ENCODE results near the gene CCN5. TPM values are rescaled to one million over a fixed set of nuclear protein-coding genes. Genes with fewer than 3 reads are reported as not detected.
A peak's percentile ranks its signal among the peaks of the same experiment; 100 is the strongest.

The CCN5 gene
- total and polyA plus RNA-seq, 2 of the 13 experiments (the other 11 are each of a cell fraction or from before 2014, with no cell fraction given) = 0.12 TPM; not detected in 1

- TF ChIP-seq TOPORS (CRISPR knock-in tag; IDR thresholded peaks at IDR 0.05) = no peak
- no peak for TF ChIP-seq GTF2F1 (IDR thresholded peaks at IDR 0.05; ENCODE audit: low read length)
- no peak for TF ChIP-seq NR2F6 (IDR thresholded peaks at IDR 0.05)
- TF ChIP-seq NR2F6 (CRISPR knock-in tag; IDR thresholded peaks at IDR 0.05) = no peak
- TF ChIP-seq NFE2 (CRISPR knock-in tag; IDR thresholded peaks at IDR 0.05) = no peak
- TF ChIP-seq, protein P1, sequence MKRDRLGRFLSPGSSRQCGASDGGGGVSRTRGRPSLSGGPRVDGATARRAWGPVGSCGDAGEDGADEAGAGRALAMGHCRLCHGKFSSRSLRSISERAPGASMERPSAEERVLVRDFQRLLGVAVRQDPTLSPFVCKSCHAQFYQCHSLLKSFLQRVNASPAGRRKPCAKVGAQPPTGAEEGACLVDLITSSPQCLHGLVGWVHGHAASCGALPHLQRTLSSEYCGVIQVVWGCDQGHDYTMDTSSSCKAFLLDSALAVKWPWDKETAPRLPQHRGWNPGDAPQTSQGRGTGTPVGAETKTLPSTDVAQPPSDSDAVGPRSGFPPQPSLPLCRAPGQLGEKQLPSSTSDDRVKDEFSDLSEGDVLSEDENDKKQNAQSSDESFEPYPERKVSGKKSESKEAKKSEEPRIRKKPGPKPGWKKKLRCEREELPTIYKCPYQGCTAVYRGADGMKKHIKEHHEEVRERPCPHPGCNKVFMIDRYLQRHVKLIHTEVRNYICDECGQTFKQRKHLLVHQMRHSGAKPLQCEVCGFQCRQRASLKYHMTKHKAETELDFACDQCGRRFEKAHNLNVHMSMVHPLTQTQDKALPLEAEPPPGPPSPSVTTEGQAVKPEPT (CRISPR knock-in tag; IDR thresholded peaks at IDR 0.05; ENCODE audit: low read depth) = no peak
- TF ChIP-seq ATF6 (CRISPR knock-in tag; conservative IDR thresholded peaks at IDR 0.05) = no peak
- no peak for TF ChIP-seq TBX3 (IDR thresholded peaks at IDR 0.05; ENCODE audit: borderline replicate concordance)
- no peak for TF ChIP-seq SATB2 (CRISPR knock-in tag; IDR thresholded peaks at IDR 0.05)
- TF ChIP-seq SKI (IDR thresholded peaks at IDR 0.05; ENCODE audit: partially characterized antibody) = no peak
- no peak for TF ChIP-seq SMYD3 (CRISPR knock-in tag; IDR thresholded peaks at IDR 0.05)
- TF ChIP-seq FOXK2 (IDR thresholded peaks at IDR 0.05) = no peak
- no peak for TF ChIP-seq ZNF501 (CRISPR knock-in tag; IDR thresholded peaks at IDR 0.05)
- 0 out of 2 replicates have a peak, but pooled peaks have one; percentile 53 for TF ChIP-seq ZNF768 (CRISPR knock-in tag; IDR thresholded peaks at IDR 0.05)
- TF ChIP-seq, protein P2, sequence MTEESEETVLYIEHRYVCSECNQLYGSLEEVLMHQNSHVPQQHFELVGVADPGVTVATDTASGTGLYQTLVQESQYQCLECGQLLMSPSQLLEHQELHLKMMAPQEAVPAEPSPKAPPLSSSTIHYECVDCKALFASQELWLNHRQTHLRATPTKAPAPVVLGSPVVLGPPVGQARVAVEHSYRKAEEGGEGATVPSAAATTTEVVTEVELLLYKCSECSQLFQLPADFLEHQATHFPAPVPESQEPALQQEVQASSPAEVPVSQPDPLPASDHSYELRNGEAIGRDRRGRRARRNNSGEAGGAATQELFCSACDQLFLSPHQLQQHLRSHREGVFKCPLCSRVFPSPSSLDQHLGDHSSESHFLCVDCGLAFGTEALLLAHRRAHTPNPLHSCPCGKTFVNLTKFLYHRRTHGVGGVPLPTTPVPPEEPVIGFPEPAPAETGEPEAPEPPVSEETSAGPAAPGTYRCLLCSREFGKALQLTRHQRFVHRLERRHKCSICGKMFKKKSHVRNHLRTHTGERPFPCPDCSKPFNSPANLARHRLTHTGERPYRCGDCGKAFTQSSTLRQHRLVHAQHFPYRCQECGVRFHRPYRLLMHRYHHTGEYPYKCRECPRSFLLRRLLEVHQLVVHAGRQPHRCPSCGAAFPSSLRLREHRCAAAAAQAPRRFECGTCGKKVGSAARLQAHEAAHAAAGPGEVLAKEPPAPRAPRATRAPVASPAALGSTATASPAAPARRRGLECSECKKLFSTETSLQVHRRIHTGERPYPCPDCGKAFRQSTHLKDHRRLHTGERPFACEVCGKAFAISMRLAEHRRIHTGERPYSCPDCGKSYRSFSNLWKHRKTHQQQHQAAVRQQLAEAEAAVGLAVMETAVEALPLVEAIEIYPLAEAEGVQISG (CRISPR knock-in tag; IDR thresholded peaks at IDR 0.05) = peak; percentile 44; the same call in 1 of the 2 replicates
- TF ChIP-seq RNF219 (CRISPR knock-in tag; IDR thresholded peaks at IDR 0.05) = peak; percentile 75; the same call in 1 of the 2 replicates
- no peak for TF ChIP-seq ZNF10 (CRISPR knock-in tag; IDR thresholded peaks at IDR 0.05; ENCODE audit: borderline replicate concordance, low read depth)
- TF ChIP-seq KLF13 (CRISPR knock-in tag; IDR thresholded peaks at IDR 0.05) = no peak
- TF ChIP-seq ZNF34 (CRISPR knock-in tag; IDR thresholded peaks at IDR 0.05; ENCODE audit: borderline replicate concordance) = 0 out of 2 replicates have a peak, but pooled peaks have one; percentile 21
- 0 out of 2 replicates have a peak, but pooled peaks have one; percentile 34 for TF ChIP-seq TP53 (CRISPR knock-in tag; conservative IDR thresholded peaks at IDR 0.05)
- TF ChIP-seq TFDP1 (CRISPR knock-in tag; IDR thresholded peaks at IDR 0.05; ENCODE audit: borderline replicate concordance) = no peak
Observed at GRCh38 chr20:44752099-44752931, 37.1 kb downstream of the CCN5 start (continued).
